AG04449 (cell line): ENCODE results near the gene AFF2.

Source experiments
- CTCF ChIA-PET: fragments of 350-600 bp; formaldehyde crosslinking; extraction: SDS; loops from one replicate; lab custom pipeline; 2021; ENCODE audit warnings: antibody characterized with exemption; lab: Yijun Ruan, JAX
- POLR2A ChIA-PET: fragments of 400-600, 350-600 bp; formaldehyde crosslinking; extraction: SDS; loops from one replicate; lab custom pipeline; 2020; ENCODE audit warnings: antibody characterized with exemption, inconsistent platforms; lab: Yijun Ruan, JAX
- DNase-seq: peaks from one replicate; pipeline ENCODE4 v3.0.0-alpha.2; 2010; ENCODE audit warnings: low read depth, low spot score
- H3K4me3 ChIP-seq: 2 replicates; pipeline ENCODE4 v1.5.1; 2011; ENCODE audit warnings: low read depth, mild to moderate bottlenecking, control low read depth, low read length
- TF ChIP-seq, protein P1 (sequence below): IDR thresholded peaks from one replicate; pipeline ENCODE4 v1.5.1; 2011; ENCODE audit warnings: mild to moderate bottlenecking, moderate library complexity, low read length, control low read depth, inconsistent platforms; ENCODE audit not compliant: insufficient read depth; ENCODE audit errors: missing control alignments

AFF2 gene

DNA sequence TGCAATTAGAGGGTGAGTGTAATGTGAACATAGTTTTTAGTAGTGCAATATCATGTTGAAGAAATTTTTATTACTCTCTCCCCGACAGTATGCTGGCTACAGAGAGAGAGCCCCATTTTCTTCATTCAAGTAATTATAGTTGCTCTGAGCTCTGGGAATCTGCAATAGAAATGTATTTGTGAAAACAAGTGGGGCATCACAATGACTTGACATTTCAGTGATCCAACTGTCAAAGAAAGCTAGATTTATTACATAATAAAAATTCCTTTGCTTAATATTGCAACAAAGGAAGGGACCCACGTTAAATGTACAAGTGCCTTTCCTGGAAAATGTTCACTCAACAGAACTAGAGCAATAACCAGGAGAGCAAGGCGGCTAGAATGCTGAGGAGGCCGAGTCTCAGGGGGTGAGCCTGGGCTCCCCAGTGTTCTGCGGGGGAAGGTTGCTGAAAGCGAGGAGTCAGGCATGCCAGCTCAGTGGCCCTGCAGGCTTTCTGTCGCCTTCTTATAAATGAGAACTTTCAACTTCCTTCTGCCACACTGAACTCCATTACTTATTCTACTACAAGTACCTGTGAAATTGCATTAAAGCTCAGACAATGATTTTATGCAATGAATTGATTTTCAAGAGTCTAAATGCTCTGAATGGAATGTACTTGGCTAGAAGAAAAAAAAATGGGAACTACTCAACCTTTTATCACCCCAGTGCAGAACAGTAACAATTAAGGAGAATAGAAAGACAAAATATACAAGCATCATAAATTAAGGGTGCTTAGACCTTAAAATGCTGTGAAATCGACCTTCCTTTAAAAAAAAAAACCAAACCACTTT, 476.4 kb downstream of the AFF2 start:
- TF ChIP-seq, protein P1, sequence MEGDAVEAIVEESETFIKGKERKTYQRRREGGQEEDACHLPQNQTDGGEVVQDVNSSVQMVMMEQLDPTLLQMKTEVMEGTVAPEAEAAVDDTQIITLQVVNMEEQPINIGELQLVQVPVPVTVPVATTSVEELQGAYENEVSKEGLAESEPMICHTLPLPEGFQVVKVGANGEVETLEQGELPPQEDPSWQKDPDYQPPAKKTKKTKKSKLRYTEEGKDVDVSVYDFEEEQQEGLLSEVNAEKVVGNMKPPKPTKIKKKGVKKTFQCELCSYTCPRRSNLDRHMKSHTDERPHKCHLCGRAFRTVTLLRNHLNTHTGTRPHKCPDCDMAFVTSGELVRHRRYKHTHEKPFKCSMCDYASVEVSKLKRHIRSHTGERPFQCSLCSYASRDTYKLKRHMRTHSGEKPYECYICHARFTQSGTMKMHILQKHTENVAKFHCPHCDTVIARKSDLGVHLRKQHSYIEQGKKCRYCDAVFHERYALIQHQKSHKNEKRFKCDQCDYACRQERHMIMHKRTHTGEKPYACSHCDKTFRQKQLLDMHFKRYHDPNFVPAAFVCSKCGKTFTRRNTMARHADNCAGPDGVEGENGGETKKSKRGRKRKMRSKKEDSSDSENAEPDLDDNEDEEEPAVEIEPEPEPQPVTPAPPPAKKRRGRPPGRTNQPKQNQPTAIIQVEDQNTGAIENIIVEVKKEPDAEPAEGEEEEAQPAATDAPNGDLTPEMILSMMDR: no peak
- CTCF ChIA-PET: no interaction called here
- POLR2A ChIA-PET: no interaction called here
- DNase-seq: no peak
- H3K4me3 ChIP-seq: no peak overlapping the region

DNA sequence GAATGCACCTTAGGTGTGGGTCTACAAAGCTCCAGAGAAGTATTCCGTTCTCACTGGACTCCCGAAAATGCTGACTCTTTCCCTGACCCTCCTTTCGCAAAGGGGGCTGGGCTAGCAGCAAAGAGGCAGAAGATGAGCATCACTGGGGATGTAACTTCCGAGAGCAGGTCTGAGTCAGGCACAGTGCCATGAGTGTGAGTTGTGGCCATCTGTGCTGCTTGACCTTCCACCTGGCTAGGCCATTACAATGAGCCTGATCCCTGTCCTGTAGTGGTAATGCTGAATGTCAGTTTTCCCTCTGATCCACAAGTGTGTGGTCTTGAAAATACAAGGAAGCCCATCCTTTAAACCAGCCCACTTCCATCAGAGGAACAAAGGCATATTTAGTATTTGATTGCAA, 479.4 kb downstream of the AFF2 start:
- no peak overlapping the region for H3K4me3 ChIP-seq
- ChIA-PET POLR2A (no interaction called here), CTCF (interaction anchor here (1.1 kb wide), 1 partner anchor 14 kb away, joined by 3 read pairs; no protein-coding TSS in a partner anchor)
- no peak for DNase-seq
- TF ChIP-seq, protein P1: no peak

- DNase-seq: no peak
- TF ChIP-seq, protein P1: no peak
- ChIA-PET POLR2A (no interaction called here), CTCF (no interaction called here)
- H3K4me3 ChIP-seq: no peak overlapping the region
Measured at GRCh38 chrX:148984238-148984637, 483.8 kb downstream of the AFF2 start.

DNA sequence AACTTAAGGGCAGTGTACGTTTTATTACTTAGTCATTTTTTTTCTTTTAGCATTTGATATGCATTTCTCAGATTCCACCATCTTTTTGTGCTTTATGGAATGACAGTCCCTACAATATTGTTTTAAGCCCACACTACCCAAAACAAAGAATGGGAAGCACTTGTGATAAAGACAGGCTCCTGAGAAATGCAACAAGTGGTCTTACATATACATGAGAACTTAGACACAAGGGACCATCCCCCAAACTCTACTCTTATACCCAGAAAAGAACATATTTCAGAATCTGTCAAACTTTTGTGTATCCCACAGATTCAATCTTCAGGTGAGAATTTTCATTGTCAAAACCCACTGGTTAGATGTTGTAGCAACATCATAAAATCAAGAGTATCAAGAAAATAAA, 491.1 kb downstream of the AFF2 start:
- CTCF ChIA-PET: no interaction called here
- no peak for DNase-seq
- TF ChIP-seq, protein P1: no peak
- POLR2A ChIA-PET: no interaction called here
- H3K4me3 ChIP-seq: no peak overlapping the region

DNA sequence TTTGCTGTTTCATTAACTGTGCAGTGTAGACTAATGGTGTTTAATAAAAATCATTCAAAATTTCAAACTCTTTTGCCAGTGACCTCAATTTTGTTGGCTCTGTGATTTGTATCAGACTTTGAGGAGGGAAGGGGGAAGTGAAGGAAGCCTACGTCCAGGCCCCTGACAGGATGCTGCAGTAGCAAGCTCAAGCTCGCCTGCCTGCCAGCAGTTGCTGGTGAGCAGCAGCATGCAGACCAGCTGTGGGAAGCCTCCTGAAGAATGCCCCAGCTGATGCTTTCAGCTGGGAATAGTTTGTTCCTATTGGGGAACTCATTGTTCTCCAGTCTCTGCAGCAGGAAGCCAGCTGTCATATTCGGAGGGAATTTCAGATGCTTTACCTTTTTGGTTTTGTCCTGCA, 495.2 kb downstream of the AFF2 start:
- TF ChIP-seq, protein P1: no peak
- DNase-seq: no peak
- ChIA-PET CTCF (no interaction called here), POLR2A (no interaction called here)
- H3K4me3 ChIP-seq: no peak overlapping the region

GRCh38 chrX:149002320-149002719, 501.9 kb downstream of the AFF2 start:
- ChIA-PET POLR2A (no interaction called here), CTCF (no interaction called here)
- no peak overlapping the region for H3K4me3 ChIP-seq
- no peak for DNase-seq
- TF ChIP-seq, protein P1: no peak
